Activated effector memory CD4-positive, alpha-beta T cell treated with anti-CD3 and anti-CD28 coated beads, Interleukin-2, amount 50 U/mL, for 16 hours (primary cell): Measurements from ENCODE around the gene BTBD16.

ENCODE experiments used
- DNase-seq: peaks from one replicate; pipeline ENCODE4 v3.0.0-alpha.2; 2020

Gene BTBD16

GRCh38 chr10:122271076-122271475 lies at the start of gene BTBD16:
Gene BTBD16 (plus strand): TSS chr10:122271296. CDS start chr10:122275082, 3,786 bp downstream.
- peak; percentile 42 for DNase-seq

- DNase-seq = no peak
Measured at GRCh38 chr10:122221958-122222357, 49.1 kb upstream of the BTBD16 start.

GRCh38 chr10:122222638-122223037 lies 48.5 kb upstream of the BTBD16 start:
- no peak for DNase-seq

GRCh38 chr10:122224159-122224558 lies 46.9 kb upstream of the BTBD16 start:
- DNase-seq = no peak

- DNase-seq = no peak
Measured at GRCh38 chr10:122225330-122225729, 45.8 kb upstream of the BTBD16 start.

GRCh38 chr10:122227754-122228153 lies 43.3 kb upstream of the BTBD16 start:
- DNase-seq = no peak

GRCh38 chr10:122229666-122230065 lies 41.4 kb upstream of the BTBD16 start:
- no peak for DNase-seq

- no peak for DNase-seq
Measured at GRCh38 chr10:122230222-122230621, 40.9 kb upstream of the BTBD16 start.

- no peak for DNase-seq
Measured at GRCh38 chr10:122232769-122233168, 38.3 kb upstream of the BTBD16 start.

GRCh38 chr10:122233857-122234348 lies 37.2 kb upstream of the BTBD16 start:
- no peak for DNase-seq

GRCh38 chr10:122234416-122234815 lies 36.7 kb upstream of the BTBD16 start:
- DNase-seq = no peak

- no peak for DNase-seq
Measured at GRCh38 chr10:122236690-122237306, 34.3 kb upstream of the BTBD16 start.

GRCh38 chr10:122237331-122237990 lies 33.6 kb upstream of the BTBD16 start:
- no peak for DNase-seq

GRCh38 chr10:122239578-122240257 lies 31.4 kb upstream of the BTBD16 start:
- no peak for DNase-seq

GRCh38 chr10:122240401-122240800 lies 30.7 kb upstream of the BTBD16 start:
- DNase-seq = no peak

- DNase-seq = no peak
Measured at GRCh38 chr10:122241836-122242235, 29.3 kb upstream of the BTBD16 start.

- DNase-seq = no peak
Measured at GRCh38 chr10:122243550-122243949, 27.5 kb upstream of the BTBD16 start.

GRCh38 chr10:122244001-122244975 lies 26.8 kb upstream of the BTBD16 start:
- no peak for DNase-seq

GRCh38 chr10:122245136-122245535 lies 26.0 kb upstream of the BTBD16 start:
- no peak for DNase-seq

GRCh38 chr10:122245897-122246296 lies 25.2 kb upstream of the BTBD16 start:
- no peak for DNase-seq

- no peak for DNase-seq
Measured at GRCh38 chr10:122246830-122247520, 24.1 kb upstream of the BTBD16 start.
